Effector CD8-positive, alpha-beta T cell (primary cell): ENCODE measurements around the gene IRX4.
"Not testable (repeated sequence)": the region's sequence is repeated elsewhere in the genome, so short reads cannot be mapped to it uniquely, and the experiment has no call there.

Source experiments
- DNase-seq: peaks from one replicate; lab custom pipeline; 2025; lab: John Stamatoyannopoulos, UW

Gene IRX4

DNA sequence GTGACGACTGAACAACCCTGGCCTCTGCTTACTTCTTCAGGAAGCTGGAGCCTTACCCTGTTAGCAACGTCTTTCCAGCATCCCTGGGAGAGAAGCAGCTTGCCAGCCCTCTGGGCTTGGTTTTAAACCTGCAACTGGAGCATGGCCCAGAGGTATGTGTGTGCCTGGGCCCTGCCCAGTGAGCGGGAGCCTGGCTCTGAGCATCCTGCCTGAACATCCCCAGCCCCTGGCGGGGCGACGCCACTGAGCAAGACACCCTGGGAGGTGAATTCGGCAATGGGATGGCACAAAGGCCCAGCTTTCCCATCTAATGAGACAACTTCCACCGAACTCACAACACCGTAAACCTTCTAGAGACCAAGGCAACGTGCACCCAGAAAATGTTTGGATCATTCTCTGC, 23.6 kb downstream of the IRX4 start:
- DNase-seq, result no peak

DNA sequence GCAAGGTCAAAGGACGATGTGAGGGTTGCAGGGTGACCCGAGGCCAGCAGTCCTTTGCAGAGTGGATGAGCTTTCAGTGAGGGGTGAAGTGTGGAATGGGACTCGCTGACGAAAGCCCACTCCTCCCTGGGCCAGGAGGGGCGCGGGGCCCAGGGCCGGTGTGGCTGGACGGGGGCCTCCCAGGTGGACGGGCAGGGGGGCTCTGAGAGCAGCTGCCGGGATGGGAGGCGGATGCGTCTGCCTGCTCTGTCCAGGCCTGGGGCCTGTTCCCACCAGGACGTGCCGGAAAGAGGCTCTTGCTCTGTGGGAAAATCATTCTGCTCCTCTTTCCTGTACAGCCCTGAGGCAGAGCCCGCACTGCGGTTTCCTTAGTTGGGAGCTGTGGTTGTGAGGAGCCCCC, 24.3 kb downstream of the IRX4 start:
- DNase-seq, result no peak

DNA sequence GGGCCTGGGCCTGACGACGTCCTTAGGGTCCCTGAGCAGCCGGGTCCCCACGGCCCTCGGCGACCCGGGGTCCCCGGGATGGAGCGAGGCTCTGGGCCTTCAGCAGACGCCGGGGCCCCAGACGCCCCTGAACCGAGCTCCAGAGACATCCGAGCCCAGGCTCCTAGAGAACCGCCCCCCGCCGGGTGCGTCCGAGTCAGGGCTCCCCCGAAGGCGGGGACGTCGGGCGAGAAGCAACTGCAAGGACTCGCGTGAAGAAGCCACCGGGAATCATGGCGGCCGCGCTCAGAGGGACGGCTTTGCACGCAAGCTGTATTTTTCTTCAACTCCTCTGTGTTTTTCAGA, 25.5 kb downstream of the IRX4 start:
- no peak for DNase-seq

DNA sequence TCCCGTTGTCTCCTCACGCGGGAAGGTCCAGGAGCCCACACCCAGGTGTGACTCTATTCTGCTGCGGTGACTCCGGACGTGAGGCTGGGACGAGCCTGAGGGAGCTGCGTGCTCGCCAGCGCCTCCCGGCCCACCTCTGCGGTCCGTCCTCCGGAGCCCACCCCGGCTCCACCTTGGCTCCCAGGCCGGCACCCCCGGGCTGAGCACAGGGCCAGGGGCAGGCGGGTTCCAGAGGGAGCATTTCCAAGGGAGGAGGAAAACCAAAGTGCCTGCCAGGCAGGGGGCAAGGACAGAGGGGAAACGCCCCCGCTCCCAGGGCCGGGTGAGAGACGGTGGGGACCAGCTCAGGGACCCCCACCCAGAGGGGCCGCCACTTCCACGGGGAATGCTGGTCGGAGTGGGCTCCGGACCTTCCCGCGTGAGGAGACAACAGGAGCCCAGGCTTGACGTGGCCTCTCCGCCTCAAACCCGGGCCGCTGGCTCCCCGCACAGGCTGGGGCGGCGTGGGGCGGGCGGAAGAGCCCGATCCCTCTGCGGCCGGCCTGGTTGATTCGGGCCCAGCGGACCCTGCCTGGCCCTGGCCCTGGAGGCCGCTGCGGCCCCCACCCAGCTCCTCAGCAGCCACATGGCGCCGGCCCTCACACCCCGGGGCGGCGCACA, 26.0 kb downstream of the IRX4 start:
- no peak for DNase-seq

DNA sequence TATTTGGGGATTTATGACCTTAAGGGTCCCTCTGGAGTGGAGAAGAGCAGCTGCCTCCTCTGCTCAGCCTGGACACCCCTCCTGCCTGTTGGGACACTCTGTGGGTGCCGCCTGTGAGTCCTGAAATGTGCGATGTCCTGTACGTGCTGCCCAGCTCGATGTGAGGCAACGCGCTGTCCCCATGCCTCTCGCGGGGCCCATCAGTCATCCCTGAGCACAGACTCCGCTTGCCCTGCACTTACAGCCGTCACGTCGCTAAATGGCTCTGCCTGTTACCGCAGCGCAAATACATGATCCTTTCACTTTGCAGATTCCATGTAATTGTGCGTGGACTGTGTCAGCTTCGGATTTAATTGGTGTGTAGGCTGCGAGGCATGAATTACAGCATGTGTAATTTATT, 27.1 kb downstream of the IRX4 start:
- no peak for DNase-seq

DNA sequence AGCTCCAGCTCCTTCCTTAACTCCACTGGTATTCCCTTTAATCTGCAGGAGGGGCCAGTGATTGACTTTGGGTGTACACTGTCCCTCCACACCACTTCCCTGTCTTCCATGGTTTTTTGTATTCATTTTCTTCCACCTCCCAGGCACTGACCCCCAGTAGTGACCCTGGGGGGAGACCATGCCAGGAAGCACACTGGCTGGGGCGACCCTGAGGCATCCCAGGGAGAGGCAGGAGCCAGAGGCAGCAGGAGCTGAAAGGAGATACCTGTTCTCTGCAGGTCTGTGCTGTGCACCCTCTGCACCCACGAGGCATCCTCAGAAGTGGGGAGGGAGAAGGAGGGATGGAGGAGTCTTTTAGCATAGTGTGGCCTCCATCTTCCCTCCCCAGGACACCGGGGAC, 27.6 kb downstream of the IRX4 start:
- DNase-seq, result no peak

DNA sequence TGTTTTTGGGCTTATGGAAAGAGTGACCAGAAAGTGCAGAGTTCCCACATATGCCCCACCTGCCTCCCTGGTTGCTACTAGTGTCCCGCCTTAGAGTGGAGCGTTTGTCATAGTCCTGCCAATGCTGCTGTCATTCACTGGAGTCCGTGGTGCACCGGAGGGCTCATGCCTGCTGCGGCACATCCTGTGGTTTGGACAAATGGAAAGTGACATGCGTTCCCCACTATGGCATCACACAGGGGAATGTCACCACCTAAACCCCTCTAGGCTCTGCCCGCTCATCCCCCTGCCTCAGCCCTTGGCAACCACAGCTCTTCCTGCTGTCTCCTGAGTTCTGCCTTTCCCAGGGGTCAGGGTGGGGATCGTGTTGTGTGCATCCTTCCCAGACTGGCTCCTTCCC, 29.2 kb downstream of the IRX4 start:
- DNase-seq, result no peak

DNA sequence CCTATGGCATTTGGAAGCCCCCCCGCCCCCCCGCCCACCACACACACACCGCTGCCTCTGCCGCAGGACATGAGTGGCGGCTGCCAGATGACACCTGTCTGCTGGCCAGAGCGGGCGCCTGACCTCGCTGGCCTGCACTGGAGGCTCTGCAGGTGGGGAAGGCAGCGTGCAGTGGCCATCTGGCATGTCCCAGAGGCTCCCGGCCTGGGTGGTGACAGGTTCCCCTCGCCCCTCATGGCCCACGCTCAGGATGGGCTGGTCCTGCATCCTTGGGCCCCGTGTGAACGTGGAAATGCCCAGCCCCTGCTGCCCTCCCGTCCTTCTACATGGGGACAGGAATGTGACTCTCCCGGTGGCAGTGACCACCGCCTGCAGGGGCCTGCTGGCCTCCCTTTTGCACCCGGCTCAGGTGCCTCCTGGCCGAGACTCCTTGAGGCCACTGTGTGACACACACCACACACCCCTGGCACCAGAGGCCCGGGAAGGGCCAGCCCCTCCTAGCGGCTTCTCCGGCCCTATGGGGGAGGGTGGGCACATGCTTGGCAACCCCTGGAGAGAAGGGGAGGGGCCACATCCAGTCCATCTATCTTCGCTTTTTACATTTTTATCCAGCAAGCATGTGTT, 30.3 kb downstream of the IRX4 start:
- DNase-seq, result no peak

DNA sequence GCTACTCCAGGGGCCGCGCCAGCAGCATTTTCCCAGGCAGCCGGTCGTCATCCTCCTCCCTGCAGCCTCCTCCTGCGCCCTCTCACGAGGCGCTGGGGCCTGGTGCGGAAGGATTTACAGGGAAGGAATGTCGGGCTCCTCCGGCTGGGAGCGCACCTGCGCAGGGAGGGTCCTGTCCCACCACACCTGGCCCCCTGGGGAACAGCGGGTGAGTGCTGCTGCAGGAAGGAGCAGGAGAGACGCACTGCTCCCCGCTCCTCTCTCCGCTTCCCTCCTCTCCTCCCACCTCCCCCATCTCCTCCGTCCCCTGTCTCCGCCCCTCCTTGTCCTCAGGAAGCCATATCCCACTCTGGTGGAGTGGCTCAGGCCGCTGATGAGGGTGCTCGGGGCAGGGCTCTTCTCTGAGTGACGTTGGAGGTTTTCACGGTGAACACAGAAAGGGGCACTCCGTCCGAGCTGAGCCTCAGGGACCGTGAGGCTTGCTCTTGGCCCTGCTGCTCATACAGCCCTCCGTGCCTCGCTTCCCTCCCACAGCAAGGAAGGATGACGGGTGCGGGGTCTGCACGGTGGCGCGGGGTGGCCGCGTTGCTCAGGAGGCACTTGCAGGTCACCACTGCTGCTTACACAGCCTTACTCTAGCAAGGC, 31.3 kb downstream of the IRX4 start:
- no peak for DNase-seq

DNA sequence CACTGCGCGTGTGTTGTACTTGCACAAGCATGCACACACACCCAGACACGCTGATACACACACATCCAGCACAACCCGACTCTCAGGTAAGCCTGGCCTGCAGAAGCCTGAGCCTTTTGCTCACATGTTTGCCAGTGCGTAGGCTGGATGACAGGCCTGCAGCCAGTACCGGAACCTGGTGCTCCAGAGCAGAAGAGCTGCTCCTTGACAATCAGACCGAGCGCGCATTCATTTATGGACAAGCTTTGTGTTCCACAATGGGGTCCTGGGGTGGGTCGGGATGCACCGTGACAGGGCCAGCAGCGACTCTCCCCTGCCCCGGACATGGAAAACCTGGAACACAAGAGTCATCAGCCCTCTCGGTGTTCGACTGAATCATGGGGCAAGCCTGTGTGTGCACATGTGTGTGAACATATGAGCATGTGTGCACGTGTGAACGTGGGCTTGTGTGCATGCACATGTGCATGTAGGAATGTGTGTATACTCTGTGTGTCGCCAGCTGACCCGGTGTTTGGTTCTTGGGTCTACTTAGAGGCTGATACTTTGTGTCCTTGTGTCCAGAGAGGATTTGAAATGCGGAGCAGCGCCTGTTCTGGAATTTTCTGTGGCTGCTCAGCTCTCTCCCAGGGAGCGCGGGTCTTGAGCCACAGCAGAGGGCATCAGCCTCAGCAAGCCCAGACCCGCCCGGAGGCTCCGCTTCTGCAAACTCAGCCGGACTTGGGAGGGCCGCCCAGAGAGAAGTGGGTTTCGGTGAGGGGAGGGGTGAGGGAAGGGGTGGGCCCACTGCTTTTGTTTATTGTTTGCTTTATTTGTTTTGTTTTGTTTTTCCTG, 32.2 kb downstream of the IRX4 start:
- DNase-seq, result no peak

DNA sequence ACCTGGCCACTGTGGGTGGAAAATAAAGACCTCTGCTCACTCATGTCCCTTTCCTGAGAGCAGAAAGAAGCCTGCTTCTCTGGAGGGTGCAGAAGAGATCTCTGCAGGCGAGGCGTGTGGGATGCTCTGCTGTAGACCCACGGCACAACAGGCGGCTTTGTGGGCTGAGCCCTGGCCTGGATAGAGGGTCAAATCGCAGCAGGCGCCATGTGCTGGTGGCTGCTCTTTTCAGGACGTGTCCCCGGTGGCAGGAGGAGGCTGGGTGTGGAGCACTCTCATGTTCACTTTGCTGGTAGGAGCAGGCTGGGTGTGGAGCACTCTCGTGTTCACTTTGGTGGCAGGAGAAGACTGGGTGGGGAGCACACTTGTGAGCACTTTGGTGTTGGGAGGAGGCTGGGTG, 35.1 kb downstream of the IRX4 start:
- no peak for DNase-seq

DNA sequence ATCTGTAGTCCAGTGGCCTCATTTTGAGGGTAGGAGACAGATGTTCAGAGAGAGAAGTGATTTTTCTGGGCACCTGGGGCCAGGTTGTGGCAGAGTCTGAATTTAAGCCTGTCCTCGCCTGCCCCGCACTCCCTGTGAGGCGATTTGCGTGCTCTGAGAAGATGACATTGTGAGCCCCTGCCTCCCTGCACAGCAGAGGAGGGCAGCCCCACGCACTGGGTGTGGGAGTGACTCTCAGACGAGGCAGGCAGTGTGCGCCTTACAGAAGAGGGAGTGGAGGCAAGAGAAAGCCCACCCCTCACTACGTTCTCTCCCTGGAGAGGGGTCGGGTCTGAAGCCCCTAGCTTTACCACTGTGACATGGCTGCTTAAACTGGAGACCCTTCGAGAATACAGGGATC, 35.7 kb downstream of the IRX4 start:
- DNase-seq, result no peak

DNA sequence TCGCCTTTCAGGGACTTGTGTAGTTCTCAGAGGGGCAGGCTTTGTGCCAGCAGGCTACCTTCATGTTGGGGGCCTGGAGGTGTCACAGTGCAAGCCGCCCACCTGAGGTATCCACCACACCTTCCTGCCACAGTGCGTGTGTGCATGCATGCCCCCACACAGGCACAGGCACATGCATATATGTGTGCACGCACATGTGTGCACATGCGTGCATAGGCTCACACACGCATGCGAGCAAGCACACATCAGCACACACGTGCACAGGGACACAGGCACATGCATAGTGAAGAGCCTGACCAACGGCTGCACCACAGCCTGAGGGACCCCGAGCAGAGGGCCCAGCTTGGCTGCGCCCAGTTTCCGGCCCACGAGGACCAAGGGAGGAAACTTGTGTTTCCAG, 36.1 kb downstream of the IRX4 start:
- DNase-seq, result no peak

DNA sequence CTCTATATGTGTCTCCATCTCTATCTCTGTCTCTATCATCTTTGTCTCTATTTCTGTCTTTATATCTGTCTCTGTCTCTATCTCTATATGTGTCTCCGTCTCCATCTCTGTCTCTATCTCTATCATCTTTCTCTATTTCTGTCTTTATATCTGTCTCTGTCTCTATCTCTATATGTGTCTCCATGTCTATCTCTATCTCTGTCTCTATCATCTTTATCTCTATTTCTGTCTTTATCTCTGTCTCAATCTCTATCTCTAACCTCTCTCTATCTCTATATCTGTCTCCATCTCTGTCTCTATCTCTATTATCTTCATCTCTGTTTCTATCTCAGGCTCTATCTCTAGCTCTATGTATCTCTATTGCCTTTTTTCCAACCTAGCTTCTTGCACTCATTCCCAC, 37.0 kb downstream of the IRX4 start:
- no peak for DNase-seq

DNA sequence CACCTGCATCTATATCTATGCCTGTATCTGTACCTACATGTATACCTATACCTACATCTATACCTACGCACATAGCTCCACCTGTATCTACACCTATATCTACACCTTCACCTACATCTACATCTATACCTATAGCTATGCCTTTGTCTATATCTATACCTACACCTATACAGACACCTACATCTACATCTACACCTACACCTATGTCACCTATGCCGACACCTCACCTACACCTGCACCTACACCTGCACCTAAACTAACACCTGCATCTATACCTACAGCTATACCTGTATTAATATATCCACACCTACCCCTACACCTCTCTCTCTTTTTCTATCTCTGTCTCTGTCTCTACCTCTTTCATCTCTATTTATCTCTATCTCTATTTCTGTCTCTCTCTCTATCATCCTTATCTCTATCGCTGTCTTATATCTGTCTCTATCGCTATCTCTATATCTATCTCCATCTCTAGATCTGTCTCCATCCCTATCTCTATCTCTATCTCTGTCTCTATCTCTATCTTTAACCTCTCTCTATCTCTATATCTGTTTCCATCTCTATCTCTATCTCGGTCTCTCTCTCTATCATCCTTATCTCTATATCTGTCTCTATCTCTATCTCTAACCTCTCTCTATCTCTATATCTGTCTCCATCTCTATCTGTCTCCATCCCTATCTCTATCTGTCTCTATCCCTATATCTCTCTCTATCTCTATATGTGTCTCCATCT, 37.9 kb downstream of the IRX4 start:
- DNase-seq, result no peak

DNA sequence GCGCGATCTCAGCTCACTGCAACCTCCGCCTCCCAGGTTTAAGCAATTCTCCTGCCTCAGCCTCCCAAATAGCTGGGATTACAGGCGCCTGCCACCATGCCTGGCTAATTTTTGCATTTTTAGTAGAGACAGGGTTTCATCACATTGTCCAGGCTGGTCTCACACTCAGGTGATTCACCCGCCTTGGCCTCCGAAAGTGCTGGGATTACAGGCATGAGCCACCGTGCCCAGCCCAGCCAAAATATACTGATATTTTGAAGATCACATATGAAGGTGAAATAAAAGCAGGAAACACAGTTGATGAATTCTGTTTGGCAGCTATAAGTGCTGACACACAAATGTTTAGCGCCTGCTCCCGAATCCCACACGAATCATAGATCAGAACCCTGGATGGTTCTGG, 39.0 kb downstream of the IRX4 start:
- DNase-seq, result not testable (repeated sequence)

DNA sequence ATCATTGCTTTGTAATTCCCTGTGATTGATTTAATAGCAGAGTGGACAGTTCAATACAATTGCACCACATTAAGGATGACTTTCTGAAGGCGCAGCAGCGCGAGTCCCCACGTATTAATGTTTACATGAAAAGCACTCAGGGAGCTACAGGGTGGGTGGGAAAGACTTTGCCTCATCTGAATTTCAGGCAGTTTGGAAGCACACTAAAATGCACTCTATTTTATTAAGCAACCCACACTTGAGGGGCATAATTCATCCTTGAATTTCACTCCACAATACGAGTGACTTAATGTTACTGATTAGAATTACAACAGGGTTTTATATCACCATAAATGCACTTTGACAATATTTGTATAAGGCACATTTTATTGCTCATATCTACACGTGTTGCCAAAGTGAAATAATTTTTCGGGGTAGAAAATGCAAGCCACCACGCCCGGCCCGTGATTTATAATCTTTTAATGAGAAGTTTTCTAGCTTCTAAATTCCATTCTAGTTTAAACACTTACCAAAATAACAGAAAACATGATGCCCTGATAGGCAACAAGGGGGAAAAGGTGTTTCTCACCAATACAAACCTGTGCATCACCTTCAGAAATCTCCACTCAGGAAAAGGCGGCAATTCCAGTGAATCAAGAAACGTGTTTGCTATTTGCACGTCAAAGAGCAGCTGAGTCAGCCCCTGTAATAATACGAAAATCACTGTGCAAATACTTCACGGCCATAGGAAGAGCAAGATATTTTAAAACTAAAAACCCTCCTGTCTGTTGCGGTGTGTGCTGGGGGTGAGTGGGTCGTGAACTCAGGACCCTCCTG, 40.5 kb downstream of the IRX4 start:
- DNase-seq, result no peak

DNA sequence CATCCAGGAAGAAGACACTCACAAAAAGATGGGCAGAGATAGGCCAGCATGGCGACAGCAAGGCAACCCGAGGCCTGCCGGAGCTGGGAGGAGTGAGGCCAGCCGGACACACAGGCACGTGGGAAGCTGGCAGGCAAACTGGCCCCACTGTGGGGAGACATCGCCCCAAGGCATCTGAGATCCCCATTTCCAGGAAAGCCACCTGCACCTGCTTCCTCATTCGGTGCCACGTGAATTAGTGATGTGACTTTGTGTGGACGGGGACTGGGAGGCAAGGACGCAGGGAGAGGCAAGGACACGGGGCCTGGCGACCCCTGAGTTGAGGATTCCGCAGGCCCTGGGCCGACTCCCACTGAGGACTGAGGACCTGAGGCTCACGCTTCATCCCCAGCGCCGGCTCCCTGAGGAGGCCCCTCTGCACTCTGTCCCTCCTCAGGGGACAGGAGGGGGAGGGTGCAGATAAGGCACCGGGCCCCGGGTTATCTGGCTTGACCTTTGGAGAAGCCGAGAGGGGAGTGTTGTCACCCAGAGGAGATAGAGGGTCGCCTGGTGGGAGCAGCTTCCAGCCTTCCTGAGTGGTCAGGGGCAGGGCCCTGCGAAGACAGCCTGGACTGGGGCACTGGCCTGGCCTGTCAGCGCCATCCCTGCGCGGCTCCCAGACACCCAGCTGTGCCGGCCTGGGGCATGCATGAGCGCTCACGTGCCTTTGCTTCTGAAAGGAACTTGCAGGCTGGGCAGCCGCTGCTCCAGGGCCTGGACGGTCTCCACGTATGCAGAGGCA, 41.8 kb downstream of the IRX4 start:
- DNase-seq, result no peak

DNA sequence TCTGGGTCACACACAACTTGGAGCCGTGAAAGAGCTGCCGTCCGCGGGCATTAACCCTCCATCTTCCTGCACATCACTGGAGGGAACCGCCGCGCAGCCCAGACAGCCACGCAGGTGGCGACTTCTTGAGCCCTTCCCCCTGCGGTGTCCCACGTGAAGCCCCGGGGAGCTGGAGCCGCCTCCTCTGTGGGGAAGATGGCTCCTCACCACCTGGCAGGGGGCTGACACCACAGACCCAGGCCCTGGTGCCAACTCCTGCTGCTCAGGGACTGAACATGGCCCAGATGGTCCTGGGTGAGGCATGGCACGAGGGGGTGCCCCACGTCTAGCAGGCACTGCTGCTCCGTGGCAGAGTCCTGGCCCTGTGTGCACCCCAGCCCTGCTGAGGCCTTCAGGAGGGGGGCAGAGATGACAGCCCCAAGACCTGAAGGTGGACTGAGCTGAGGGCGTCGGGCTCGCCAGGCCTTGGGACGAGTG, 42.6 kb downstream of the IRX4 start:
- DNase-seq, result no peak

DNA sequence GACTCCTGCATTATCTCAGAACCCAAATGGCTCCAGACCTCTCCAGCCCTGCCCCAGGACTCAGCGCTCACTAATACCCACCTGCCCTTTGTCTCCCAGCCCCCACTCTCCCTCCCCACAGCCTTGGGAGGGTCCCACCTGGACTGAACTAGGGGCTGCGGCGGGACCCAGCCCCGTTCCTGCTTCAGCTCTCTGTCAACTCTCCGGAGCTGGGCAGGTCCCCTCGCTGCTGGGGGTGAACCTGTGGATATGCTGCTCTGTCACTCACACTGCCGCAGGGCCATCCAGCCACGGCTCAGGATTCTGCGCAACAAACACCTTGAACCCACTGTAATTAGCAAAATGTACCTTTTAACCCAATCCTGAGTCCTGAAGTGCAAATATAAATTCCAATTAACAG, 44.7 kb downstream of the IRX4 start:
- DNase-seq, result no peak
